ENCODE data around the gene FUT6.

FUT6 gene

DNA sequence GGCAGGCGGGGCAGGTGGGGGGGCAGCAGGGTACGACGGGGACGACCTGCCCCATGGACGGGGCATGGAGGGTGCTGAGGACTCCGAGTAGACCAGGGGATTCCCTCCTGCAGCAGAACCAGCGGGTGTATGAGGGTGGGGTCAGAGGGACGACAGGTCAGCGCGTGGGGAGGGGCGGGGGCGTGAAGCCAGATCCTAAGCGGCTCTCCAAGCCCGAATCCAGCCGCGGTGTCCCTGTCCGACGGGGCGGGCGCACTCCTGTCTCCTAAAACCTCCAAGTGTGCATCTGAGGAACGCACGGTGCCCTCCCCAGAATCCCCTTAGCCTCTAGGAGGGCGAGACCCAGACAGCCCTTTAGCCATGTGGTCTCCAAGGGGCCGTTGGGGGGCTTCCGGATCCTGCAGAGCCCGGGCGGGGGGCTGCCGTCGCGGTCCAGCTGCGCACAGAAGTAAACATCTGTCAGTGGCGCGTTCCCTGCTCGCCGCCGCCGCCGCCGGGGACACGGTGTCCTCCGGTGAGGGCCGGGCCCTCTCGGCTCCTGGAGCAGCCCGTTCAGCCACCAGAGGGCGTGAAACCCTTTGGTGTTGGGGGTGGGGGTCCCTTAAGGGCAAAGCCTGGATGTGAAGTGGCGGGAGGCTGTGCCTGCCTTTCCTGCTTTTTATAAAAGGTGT, 33.9 kb downstream of the FUT6 start:
- peak overlapping the region; percentile 47 for H3K4me3 Mint-ChIP-seq
- peaks cover 29% of the 10 kb centered on the region for H3K4me1 Mint-ChIP-seq
- H3K9me3 Mint-ChIP-seq = no peaks in the 10 kb centered on the region
- H3K36me3 Mint-ChIP-seq = no peaks in the 10 kb centered on the region
- H3K27ac Mint-ChIP-seq = no peak overlapping the region
- DNase-seq (ENCODE audit: low spot score in 2 of 2) = peak; percentile 38 to 76
- peak; percentile 29 for ATAC-seq

DNA sequence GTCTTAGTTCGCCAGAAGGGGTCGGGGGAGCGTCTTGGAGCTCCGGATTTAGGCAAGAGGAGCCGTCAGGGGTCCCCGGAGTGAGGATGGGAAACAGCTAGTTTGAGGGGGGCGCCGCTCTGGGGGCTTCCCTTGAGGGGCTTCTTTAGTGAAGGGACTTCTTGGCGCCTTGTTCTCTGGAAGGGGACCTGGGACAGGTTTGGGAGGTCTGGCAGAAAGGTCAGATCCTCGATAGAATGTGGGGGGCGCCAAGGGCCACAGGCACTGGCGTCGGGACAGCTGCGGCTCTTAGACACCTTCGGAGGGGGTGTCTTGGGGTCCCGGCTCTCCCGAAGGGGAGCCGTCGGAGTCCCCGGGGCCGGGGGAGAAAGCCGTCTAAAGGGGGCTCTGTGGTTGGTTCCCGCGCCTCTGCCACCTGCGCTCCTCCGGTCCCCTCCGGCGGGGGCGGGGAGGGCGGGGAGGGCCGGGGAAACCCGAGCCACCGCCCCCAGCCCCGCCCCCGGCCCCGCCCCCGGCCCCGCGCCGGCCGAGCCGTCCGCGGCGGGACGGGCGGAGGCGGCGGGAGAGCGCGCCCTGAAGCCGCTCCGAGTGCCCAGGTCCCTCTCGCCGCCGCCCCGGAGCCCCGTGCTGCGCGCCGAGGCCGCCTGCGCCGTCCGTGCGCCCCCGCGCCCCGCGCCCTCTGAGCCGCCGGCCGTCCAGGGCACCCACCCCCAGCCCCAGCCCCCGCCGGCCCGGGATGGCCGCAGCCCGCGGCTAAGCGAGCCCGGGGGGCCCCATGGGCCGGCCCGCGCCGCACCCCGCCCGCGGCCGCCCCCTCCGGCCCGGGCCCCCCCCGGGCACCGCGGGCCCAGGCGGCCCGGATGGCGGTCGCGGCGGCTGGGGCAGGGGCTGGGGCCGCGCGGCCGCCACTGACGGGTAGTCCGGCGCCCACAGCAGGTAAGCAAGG, 34.7 kb downstream of the FUT6 start, which contains the start of gene NRTN:
TSS of gene NRTN (plus strand) at position 552 of the 946 bp plus-strand sequence. CDS start 19,099 bp downstream, outside the sequence.
- H3K27ac Mint-ChIP-seq = peak within 1 kb of the TSS; percentile 88
- H3K9me3 Mint-ChIP-seq = no peaks in the 10 kb centered on the region
- DNase-seq (ENCODE audit: low spot score in 2 of 2) (peak in 1 of 2 donors; percentile 68), ATAC-seq (peak; percentile 4)
- H3K36me3 Mint-ChIP-seq = no peaks in the 10 kb centered on the region
- peak within 1 kb of the TSS; percentile 82 for H3K4me3 Mint-ChIP-seq
- H3K4me1 Mint-ChIP-seq = peaks cover 29% of the 10 kb centered on the region

DNA sequence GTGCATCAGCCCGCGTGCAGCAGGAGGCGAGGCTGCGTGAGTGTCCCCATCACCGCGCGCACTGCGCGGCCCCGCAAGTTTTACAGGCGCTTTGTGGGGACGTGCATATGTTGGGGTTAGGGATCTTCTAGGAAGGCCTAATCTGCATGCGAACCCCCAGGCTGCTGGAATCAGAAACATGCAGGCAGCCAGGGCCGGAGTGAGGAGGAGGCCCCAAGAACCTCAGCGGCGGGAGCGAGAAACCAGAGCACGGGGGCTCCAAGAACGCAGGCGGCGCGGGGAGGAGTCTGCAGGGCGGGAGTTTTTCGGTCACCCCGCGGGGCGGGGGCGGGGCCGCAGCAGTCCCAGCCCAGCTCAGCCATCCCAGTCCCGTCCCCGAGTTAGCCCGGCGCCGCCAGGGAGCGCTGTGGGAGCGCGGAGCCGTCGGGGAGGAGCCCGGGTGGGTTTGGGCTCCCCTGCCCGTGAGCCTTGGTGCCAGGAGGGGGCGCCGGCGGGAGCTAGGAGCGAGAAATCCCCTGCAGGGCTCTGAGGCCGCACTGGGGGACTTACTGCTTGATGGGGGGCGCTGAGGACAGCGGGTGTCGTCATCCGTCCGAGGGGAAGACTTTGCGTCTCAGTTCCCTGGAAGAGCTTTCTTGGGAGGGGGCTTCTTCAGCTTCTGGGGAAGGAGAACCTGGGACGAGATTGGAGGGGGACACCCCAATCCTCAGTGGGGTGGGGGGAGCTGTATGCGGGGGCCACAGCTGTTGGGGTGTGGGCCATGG, 35.6 kb downstream of the FUT6 start:
- H3K36me3 Mint-ChIP-seq = no peaks in the 10 kb centered on the region
- H3K4me3 Mint-ChIP-seq = peak overlapping the region; percentile 82
- H3K9me3 Mint-ChIP-seq = no peaks in the 10 kb centered on the region
- DNase-seq (ENCODE audit: low spot score in 2 of 2) (peak; percentile 96 to 97), ATAC-seq (peak; percentile 93)
- H3K27ac Mint-ChIP-seq = peak overlapping the region; percentile 88
- peaks cover 29% of the 10 kb centered on the region for H3K4me1 Mint-ChIP-seq

DNA sequence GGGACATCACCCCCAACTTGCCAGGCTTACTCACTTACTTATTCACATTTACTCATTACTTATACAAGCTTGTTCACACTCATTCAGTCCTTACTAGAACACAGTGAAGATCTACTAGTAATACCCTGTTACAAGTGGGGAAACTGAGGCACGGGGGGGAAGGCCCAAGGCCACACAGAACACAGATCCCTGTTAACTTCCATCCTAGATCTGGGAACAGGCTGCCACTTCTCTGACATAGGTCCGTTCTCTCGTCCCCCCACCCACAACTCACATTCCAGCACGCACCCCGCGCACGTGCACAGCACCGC, 36.1 kb downstream of the FUT6 start:
- no peaks in the 10 kb centered on the region for H3K36me3 Mint-ChIP-seq
- no peak for ATAC-seq
- no peak overlapping the region for H3K27ac Mint-ChIP-seq
- peak overlapping the region; percentile 82 for H3K4me3 Mint-ChIP-seq
- H3K9me3 Mint-ChIP-seq = no peaks in the 10 kb centered on the region
- H3K4me1 Mint-ChIP-seq = peaks cover 29% of the 10 kb centered on the region
- DNase-seq (ENCODE audit: low spot score in 2 of 2) = no peak

DNA sequence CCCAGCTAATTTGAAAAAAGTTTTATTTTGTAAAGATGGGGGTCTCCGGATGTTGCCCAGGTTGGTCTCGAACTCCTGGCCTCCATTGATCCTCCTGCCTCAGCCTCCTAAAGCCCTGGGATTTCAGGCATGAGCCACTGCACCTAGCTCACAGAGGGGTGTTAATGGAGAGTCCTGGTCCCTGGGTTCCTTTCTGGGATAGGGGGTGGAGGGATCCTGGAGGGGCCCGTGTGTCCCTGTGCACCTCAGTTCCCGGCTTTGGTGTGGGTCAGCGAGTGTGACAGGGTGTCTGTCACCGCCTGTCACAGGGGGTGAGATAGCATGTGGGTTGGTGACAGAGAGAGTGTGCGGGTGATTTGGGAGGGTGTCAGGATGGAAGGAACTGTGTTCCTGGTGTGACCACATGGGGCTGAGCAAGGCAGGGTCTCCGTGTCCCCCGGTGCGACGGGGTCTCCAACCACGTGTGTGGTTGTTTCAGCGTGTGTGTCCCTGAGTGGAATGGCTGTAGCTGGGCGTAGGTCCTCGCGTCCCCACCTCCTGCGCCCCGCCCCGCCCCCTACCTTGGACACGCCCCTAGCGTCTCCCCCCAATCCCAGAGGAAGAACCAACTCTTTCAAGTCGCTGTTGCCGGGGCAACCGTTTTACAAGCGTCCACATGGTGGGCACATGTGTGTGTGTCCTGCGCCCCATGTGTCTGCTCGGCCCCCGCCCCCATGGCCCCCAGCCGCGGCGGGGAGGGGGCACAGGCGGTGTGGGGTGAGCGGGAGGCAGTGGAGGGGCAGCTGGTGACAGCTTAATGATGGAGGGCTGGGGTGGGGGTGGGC, 37.5 kb downstream of the FUT6 start:
- no peak for DNase-seq (ENCODE audit: low spot score in 2 of 2)
- H3K36me3 Mint-ChIP-seq = no peaks in the 10 kb centered on the region
- H3K27ac Mint-ChIP-seq = no peak overlapping the region
- peaks cover 29% of the 10 kb centered on the region for H3K4me1 Mint-ChIP-seq
- H3K9me3 Mint-ChIP-seq = no peaks in the 10 kb centered on the region
- no peak for ATAC-seq
- H3K4me3 Mint-ChIP-seq = peak overlapping the region; percentile 82

DNA sequence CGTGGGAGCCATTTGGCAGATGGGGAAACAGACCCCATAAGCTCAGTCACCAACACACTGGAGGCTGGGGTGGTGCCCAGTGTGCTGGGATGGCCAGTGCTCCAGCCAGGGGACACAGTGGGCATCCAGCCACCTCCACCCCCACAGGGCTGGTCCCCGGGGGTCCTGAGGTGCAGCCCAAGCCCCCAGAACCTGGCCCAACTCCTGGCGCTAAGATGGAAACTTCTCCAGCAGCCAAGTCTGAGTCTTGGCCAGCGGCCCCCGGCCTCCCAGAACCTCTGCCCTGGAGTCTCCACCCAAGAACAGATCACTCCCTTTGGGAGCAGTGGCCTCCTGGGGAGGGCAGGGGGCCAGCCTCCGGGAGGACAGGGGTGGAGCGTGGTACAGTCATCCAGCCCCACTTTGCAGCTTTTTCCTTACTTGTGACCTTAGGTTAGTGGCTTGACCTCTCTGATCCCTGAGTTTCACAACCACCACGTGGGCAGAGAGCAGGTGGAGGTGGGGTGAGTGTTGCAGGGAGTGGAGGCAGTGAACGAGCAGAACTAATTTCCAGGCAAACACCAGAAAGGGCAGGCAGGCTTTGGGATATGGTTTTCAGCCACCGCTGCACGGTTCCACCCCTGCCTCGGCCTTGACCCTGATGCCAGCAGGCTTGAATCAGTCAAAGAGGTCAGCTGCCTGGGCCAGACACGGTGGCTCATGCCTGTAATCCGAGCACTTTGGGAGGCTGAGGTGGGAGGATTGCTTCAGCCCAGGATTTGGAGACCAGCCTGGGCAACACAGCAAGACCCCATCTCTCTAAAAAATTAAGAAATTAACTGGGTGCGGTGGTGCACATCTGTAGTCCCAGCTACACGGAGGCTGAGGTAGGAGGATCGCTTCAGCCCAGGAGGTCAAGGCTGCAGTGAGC, 38.9 kb downstream of the FUT6 start:
- peaks cover 29% of the 10 kb centered on the region for H3K4me1 Mint-ChIP-seq
- H3K4me3 Mint-ChIP-seq = no peak overlapping the region
- no peaks in the 10 kb centered on the region for H3K36me3 Mint-ChIP-seq
- ATAC-seq = no peak
- H3K27ac Mint-ChIP-seq = no peak overlapping the region
- no peak for DNase-seq (ENCODE audit: low spot score in 2 of 2)
- H3K9me3 Mint-ChIP-seq = no peaks in the 10 kb centered on the region

DNA sequence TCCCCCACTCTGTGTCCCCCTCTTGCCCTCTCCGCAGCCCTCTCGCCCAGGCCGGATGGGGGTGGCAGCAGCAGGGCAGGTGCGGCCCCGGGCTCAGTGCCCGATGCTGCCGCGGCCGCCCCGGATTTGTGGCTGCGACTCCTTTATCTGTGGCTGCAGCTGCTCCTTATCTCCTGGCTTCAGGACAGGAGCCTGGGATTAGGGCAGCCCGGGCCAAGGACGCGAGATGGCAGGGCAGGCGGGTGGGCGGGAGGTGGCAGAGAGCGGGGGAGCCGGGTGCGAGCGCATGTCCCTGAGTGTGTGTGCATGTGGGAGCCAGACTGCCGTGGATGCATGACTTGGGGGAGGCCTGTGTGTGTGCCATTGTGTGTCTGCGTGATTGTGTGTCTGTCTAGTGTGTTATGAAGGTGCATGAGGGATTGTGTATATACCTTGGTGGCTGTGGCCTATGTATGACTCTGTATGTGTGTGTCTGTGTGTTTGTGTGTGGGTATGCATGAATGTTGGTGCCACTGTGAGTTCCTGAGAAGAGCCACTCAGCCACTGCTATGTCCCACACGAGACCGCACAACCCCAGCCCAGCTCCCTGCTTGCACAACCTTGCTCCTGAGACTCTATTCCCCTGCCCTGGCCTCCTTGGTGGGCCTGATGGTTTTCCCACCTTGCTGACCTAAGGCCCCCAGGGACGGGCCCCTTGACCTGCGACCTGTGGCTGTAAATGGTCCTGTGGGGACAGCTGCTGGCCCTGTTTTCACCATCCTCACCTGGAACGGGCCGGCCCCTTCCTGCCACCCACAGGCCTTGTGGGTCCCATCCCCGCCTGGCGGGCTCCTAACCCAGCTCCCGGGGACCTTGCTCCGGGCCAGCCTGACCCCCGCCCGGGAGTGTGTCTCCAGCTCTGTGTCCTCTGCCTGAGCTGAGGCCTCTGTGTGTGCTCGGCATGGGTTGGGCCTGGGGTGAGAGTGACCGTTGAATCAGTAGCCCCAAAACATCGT, 40.0 kb downstream of the FUT6 start:
- Mint-ChIP-seq H3K4me3 (no peak overlapping the region), H3K9me3 (no peaks in the 10 kb centered on the region), H3K36me3 (no peaks in the 10 kb centered on the region), H3K4me1 (peaks cover 29% of the 10 kb centered on the region), H3K27ac (no peak overlapping the region)
- no peak for ATAC-seq
- no peak for DNase-seq (ENCODE audit: low spot score in 2 of 2)

GRCh38 chr19:5798244-5798643, 41.3 kb downstream of the FUT6 start:
- Mint-ChIP-seq H3K27ac (no peak overlapping the region), H3K36me3 (no peaks in the 10 kb centered on the region), H3K9me3 (no peaks in the 10 kb centered on the region), H3K4me3 (no peak overlapping the region), H3K4me1 (peaks cover 17% of the 10 kb centered on the region)
- ATAC-seq (no peak), DNase-seq (ENCODE audit: low spot score in 2 of 2) (no peak)

- Mint-ChIP-seq H3K27ac (no peak overlapping the region), H3K36me3 (peaks cover 8% of the 10 kb centered on the region), H3K4me3 (no peak overlapping the region), H3K4me1 (peaks cover 9% of the 10 kb centered on the region), H3K9me3 (no peaks in the 10 kb centered on the region)
- no peak for ATAC-seq
- DNase-seq (ENCODE audit: low spot score in 2 of 2) = no peak
Observed at GRCh38 chr19:5795382-5795919, 44.1 kb downstream of the FUT6 start.

- DNase-seq (ENCODE audit: low spot score in 2 of 2) (no peak), ATAC-seq (no peak)
- H3K27ac Mint-ChIP-seq = no peak overlapping the region
- H3K9me3 Mint-ChIP-seq = no peaks in the 10 kb centered on the region
- peaks cover 31% of the 10 kb centered on the region for H3K36me3 Mint-ChIP-seq
- peaks cover 20% of the 10 kb centered on the region for H3K4me1 Mint-ChIP-seq
- no peak overlapping the region for H3K4me3 Mint-ChIP-seq
Observed at GRCh38 chr19:5793188-5793587, 46.3 kb downstream of the FUT6 start.

DNA sequence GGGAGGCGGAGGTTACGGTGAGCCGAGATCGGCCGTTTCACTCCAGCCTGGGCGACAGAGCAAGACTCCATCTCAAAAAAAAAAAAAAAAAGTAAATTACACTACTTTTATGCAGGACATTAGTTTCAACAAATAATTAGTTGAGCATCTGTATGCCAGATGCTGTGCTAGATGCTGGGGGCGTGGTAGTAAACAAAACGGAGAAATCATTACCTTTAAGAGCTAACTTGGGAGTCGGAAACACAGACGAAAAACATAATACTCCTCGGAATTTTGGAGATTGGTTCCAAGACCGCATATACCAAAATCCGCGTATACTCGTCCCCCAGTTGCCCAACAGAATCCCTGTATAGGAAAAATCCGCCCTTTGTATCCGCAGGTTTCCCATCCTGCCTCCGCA, 47.3 kb downstream of the FUT6 start:
- no peaks in the 10 kb centered on the region for H3K9me3 Mint-ChIP-seq
- H3K4me3 Mint-ChIP-seq = no peak overlapping the region
- ATAC-seq = no peak
- peaks cover 41% of the 10 kb centered on the region for H3K36me3 Mint-ChIP-seq
- DNase-seq (ENCODE audit: low spot score in 2 of 2) = no peak
- peaks cover 22% of the 10 kb centered on the region for H3K4me1 Mint-ChIP-seq
- no peak overlapping the region for H3K27ac Mint-ChIP-seq

DNA sequence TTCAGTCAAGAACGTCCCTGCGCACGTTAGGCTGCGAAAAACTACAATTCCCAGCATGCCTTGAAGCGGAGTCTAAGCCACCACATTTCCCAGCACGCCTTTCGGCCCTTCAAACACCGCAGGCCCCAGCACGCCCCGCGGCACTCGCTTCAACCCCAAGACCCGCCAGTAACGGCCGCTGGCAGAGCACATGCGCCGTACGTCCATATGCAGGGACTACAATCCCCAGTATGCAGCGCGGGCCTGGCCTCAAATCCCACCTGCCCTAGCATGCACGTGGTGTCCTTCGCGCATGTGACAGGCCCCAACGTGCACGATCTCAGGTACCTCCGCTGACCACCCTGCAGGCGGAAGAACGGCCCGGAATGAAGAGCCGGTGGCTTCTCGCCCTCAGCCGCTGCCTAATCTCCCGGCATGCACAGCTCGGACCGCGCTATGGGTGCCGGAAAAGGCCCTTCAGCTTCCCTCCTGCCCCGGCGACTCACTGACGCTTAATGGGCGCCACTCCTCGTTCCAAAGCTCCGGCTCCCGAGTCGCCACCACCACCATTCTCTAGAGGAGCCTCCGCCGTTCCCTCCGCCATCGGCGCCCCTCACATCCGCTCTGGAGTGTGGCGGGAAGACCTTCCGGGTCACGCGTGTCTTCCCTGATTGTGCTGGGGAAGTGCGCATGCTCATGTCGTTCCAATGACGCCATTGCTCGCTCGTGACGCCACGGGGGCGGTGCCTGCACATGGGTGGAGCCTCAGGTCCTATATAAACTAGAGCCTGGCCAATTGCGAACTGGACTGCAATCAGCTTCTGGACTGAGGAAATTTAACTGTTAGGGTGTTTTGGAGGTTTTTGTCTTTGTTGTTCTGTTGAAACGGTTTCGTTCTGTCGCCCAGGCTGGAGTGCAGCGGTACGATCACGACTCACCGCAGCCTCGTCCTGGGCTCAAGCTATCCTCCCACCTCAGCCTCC, 48.7 kb downstream of the FUT6 start, which contains the start of gene DUS3L:
TSS of gene DUS3L (minus strand) at position 605 of the 962 bp plus-strand sequence. CDS start at position 583, 22 bp downstream.
- ATAC-seq (peak; percentile 97), DNase-seq (ENCODE audit: low spot score in 2 of 2) (peak; percentile 90 to 98)
- Mint-ChIP-seq H3K27ac (peak within 1 kb of the TSS; percentile 99), H3K9me3 (no peaks in the 10 kb centered on the region), H3K36me3 (peaks cover 55% of the 10 kb centered on the region), H3K4me1 (peaks cover 27% of the 10 kb centered on the region), H3K4me3 (peak within 1 kb of the TSS; percentile 94)
